Measurements from ENCODE around the gene NFIA. TPM values are rescaled to one million over a fixed set of nuclear protein-coding genes. Genes with fewer than 3 reads are reported as not detected.
"Not testable (repeated sequence)": the region's sequence is repeated elsewhere in the genome, so short reads cannot be mapped to it uniquely, and the experiment has no call there.

The NFIA gene
- total RNA-seq, 1 donor from 2014 or later, result 0.20 TPM

- intact Hi-C loops (cut with micrococcal nuclease), result no loop called here
Observed at GRCh38 chr1:61124078-61124477, 41.7 kb downstream of the NFIA start.

GRCh38 chr1:61124696-61125095 is 42.3 kb downstream of the NFIA start:
- intact Hi-C loops (cut with micrococcal nuclease), result no loop called here

- intact Hi-C loops (cut with micrococcal nuclease), result no loop called here
Observed at GRCh38 chr1:61125263-61125662, 42.9 kb downstream of the NFIA start.

DNA sequence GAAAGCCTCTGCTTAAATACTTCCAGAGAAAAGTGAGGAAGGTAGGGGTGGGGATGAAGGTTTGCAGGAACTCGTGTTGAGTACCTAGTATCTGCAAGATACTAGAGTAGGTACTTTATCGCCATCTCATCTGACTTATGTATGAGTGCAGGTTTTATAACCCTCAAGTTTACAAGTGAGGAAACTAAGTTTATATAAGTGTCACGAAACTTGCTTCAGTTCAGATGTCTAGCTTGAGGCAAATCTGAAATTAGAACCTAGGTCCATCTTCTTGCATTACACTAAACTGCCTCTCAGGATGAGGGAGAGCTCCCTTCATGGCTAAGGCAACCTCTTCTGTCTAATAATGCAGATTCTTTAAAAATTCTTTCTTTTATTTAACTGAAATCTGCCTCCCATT is 43.5 kb downstream of the NFIA start:
- intact Hi-C loops (cut with micrococcal nuclease), result no loop called here

- intact Hi-C loops (cut with micrococcal nuclease), result not testable (repeated sequence)
Observed at GRCh38 chr1:61126843-61127242, 44.5 kb downstream of the NFIA start.

- intact Hi-C loops (cut with micrococcal nuclease), result no loop called here
Observed at GRCh38 chr1:61130338-61131000, 48.1 kb downstream of the NFIA start.

DNA sequence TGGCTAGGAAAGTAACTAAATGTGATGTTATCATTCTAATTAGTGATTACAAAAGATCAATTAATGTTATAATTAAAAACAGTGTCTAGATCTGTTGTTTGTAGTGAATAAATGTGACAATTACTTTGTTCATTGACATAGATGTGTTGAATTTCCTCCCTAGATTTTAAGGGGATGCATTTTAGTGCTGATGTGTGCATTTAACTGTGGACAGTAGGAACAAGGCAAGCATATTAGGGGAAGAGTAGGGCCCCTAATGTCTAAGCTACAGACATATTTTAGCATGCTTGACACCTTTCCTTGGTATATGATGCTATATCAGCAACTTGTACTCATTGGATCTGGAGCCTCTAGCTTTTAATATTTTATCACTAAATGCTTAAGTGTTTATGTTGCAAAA is 48.9 kb downstream of the NFIA start:
- intact Hi-C loops (cut with micrococcal nuclease), result no loop called here

DNA sequence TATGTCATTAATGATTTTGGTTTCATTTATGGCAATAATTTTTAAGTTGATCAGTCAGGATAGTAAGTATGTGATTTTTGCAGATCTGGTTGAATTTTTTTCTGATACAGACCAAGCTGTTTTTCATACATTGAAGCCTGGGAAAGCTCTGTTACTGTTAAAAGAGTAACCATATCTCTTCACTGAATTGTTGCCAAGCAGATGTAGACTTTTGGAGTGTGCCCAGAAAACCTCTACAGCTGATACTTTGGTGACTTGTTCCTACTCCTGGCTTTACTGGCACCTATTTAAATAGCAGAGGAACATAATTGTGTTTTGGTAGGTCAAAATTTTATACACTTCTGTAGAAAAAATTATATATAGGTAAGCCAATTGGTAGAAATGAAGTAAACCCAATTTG is 49.4 kb downstream of the NFIA start:
- intact Hi-C loops (cut with micrococcal nuclease), result no loop called here

DNA sequence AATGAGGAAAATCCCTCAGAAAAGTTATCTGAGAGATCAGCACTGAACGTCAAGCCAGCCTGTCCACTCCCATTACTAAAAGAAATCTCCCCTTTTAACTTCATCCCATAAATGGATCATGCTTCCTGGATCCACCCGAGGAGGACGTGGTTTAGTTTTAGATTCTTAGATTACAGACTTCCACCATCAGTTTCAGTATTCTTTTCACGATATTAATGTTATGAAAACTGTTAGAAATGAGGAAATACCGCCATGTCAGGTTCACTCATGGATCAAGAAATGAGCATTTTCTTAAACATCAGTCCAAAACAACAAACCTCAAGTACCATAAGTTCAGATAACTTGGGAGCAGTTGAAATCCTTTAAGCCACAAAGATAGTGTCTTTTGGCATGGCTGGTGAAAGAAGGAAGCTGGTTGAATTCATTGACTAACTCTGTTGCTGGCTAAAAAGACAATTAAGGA is 49.8 kb downstream of the NFIA start:
- intact Hi-C loops (cut with micrococcal nuclease), result no loop called here

- intact Hi-C loops (cut with micrococcal nuclease), result no loop called here
Observed at GRCh38 chr1:61132645-61133334, 50.4 kb downstream of the NFIA start.

- intact Hi-C loops (cut with micrococcal nuclease), result no loop called here
Observed at GRCh38 chr1:61133335-61134019, 51.1 kb downstream of the NFIA start.

DNA sequence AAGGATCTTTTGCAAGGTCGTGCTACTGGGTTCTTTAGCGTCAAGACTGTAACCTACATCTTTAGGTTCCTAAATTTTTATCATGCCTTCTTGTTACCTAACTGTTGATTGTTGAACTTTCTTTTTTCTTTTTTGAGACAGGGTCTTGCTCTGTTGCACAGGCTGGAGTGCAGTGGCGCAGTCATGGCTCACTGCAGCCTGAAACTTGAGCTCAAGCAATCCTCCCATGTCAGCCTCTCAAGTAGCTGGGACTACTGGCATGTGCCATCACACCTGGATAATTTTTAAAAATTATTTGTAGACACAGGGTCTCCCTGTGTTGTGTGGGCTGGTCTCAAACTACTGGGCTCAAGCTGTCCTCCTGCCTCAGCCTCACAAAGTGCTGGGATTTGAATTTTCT is 52.9 kb downstream of the NFIA start:
- intact Hi-C loops (cut with micrococcal nuclease), result no loop called here

DNA sequence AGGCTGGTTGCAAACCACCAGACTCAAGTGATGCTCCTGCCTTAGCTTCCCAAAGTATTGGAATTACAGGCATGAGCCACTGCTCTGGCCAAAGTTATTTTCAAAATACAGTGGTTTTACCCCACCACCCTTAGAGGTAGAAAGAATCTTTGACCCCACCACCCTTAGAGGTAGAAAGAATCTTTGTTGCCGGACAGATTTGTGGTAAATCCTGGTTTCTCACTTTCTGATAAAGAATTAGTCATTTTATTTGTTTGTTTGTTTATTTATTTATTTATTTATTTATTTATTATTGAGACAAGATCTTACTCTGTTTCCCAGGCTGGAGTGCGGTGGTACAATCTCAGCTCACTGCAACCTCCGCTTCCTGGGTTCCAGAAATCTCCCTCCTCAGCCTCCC is 55.9 kb downstream of the NFIA start:
- intact Hi-C loops (cut with micrococcal nuclease), result no loop called here

- intact Hi-C loops (cut with micrococcal nuclease), result no loop called here
Observed at GRCh38 chr1:61138921-61139774, 56.8 kb downstream of the NFIA start.

- intact Hi-C loops (cut with micrococcal nuclease), result no loop called here
Observed at GRCh38 chr1:61139775-61140549, 57.6 kb downstream of the NFIA start.

- intact Hi-C loops (cut with micrococcal nuclease), result no loop called here
Observed at GRCh38 chr1:61140778-61141177, 58.4 kb downstream of the NFIA start.

DNA sequence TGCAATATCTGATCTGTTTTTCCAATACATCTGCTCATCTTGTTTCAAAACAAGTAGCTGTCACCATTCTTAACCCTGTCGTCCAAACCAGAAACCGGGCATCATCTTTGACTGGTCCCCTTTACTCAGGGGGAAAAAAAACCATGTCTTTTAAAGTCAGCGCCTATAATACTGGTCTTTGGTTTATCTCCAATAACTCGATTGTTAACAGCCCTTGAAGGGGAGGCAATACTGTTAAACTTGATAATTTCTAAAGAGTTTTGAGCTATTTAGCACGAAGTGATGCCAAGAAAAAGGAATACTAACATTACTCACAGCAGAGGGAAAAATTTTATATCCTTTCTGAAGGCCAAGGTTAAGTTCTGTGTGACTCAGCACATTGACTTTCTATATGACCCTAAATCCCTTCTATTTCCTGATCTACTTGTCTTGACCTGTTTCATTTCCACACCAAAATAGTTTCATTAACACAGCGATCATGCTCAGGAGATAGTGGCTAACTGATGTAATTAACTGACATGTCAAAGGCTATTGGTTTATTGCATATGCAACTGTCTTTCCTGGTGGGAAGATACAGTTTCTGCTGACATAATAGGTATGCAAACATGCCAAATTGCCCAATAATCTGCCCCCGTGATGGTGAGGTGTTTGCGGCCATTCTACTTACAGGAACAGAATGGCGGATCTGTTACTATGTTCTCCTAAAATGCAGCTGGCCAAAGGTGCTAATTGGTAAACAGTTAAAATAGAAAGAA is 59.1 kb downstream of the NFIA start:
- intact Hi-C loops (cut with micrococcal nuclease), result no loop called here

DNA sequence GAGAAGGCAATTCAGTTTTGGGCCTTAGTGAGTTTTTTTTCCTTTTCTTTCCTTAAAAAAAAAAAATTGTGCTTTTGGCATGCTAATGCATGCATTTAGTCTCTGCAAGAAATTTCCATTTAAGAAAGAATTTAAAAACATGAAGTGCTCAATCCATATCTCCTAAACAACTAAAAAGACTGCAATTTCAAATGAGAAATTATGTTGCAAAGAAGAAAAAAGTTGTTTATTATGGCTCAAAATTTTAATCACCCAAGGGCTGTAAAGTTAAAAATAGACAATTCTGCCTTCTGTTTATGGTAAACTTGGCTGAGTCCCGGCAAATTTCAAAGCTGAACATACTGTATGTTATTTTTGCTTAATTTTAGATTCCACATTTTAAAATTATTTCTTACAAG is 59.7 kb downstream of the NFIA start:
- intact Hi-C loops (cut with micrococcal nuclease), result no loop called here

- intact Hi-C loops (cut with micrococcal nuclease), result no loop called here
Observed at GRCh38 chr1:61142726-61143500, 60.6 kb downstream of the NFIA start.
